ENCODE results near the gene SLC26A4. TPM values are rescaled to one million over a fixed set of nuclear protein-coding genes. Genes with fewer than 3 reads are reported as not detected.

Gene SLC26A4
- total RNA-seq, 1 experiment from 2014 or later, result not detected

- no peaks in the 10 kb centered on the region for H3K9me3 ChIP-seq (ENCODE audit: low read length)
- H4K20me1 ChIP-seq (ENCODE audit: low read length), result no peaks in the 10 kb centered on the region
- ATAC-seq (no peak), DNase-seq (no peak)
- H3K36me3 ChIP-seq (ENCODE audit: low read depth, low read length), result no peaks in the 10 kb centered on the region
- no peak overlapping the region for H3K4me2 ChIP-seq (ENCODE audit: low read length)
- TF ChIP-seq EZH2phosphoT487 (IDR thresholded peaks at IDR 0.05; ENCODE audit: borderline replicate concordance, low read length), result no peak
- TF ChIP-seq EZH2 (IDR thresholded peaks at IDR 0.05; ENCODE audit: low read length, unreplicated experiment), result no peak
- TF ChIP-seq CTCF (conservative IDR thresholded peaks at IDR 0.05; ENCODE audit: low read depth, low read length), result no peak
- no peak overlapping the region for H3K9ac ChIP-seq (ENCODE audit: low read length)
- H3K9me2 ChIP-seq (replicated peaks; ENCODE audit: low read length), result no peaks in the 10 kb centered on the region
- CTCF ChIA-PET, result no interaction called here
- no peaks in the 10 kb centered on the region for H3F3A ChIP-seq (ENCODE audit: low read length, unreplicated experiment)
- H3K27me3 ChIP-seq (ENCODE audit: low read length), result 0 out of 2 replicates have a peak, but pooled peaks cover 2% of the 10 kb centered on the region
- no peaks in the 10 kb centered on the region for H3K79me2 ChIP-seq (ENCODE audit: low read length)
- POLR2A ChIA-PET (ENCODE audit: unreplicated experiment), result no interaction called here
- intact Hi-C loops (cut with micrococcal nuclease), result no loop called here
- H3K4me1 ChIP-seq (ENCODE audit: insufficient read depth, low read length), result no peaks in the 10 kb centered on the region
- H3K27ac ChIP-seq (ENCODE audit: low read length), result no peak overlapping the region
- no peak overlapping the region for H2AFZ ChIP-seq (ENCODE audit: low read length)
- BruUV-seq (replicated peaks), result no TSS peak
- H3K4me3 ChIP-seq (ENCODE audit: low read length), result no peak overlapping the region
These were observed 6.7 kb downstream of the SLC26A4 start for GRCh38 chr7:107667341-107667740.

GRCh38 chr7:107668296-107668695 lies 7.7 kb downstream of the SLC26A4 start:
- ChIA-PET CTCF (no interaction called here), POLR2A (ENCODE audit: unreplicated experiment) (no interaction called here)
- H3K27ac ChIP-seq (ENCODE audit: low read length), result no peak overlapping the region
- H3K4me1 ChIP-seq (ENCODE audit: insufficient read depth, low read length), result no peaks in the 10 kb centered on the region
- ATAC-seq (no peak), DNase-seq (no peak)
- H3K9ac ChIP-seq (ENCODE audit: low read length), result no peak overlapping the region
- no peaks in the 10 kb centered on the region for H3F3A ChIP-seq (ENCODE audit: low read length, unreplicated experiment)
- H4K20me1 ChIP-seq (ENCODE audit: low read length), result no peaks in the 10 kb centered on the region
- BruUV-seq (replicated peaks), result no TSS peak
- H3K9me2 ChIP-seq (replicated peaks; ENCODE audit: low read length), result no peaks in the 10 kb centered on the region
- H3K27me3 ChIP-seq (ENCODE audit: low read length), result no peaks in the 10 kb centered on the region
- no peak overlapping the region for H3K4me2 ChIP-seq (ENCODE audit: low read length)
- intact Hi-C loops (cut with micrococcal nuclease), result no loop called here
- H3K79me2 ChIP-seq (ENCODE audit: low read length), result no peaks in the 10 kb centered on the region
- TF ChIP-seq EZH2phosphoT487 (IDR thresholded peaks at IDR 0.05; ENCODE audit: borderline replicate concordance, low read length) (no peak), EZH2 (IDR thresholded peaks at IDR 0.05; ENCODE audit: low read length, unreplicated experiment) (no peak), CTCF (conservative IDR thresholded peaks at IDR 0.05; ENCODE audit: low read depth, low read length) (no peak)
- H3K36me3 ChIP-seq (ENCODE audit: low read depth, low read length), result no peaks in the 10 kb centered on the region
- H3K9me3 ChIP-seq (ENCODE audit: low read length), result no peaks in the 10 kb centered on the region
- no peak overlapping the region for H2AFZ ChIP-seq (ENCODE audit: low read length)
- no peak overlapping the region for H3K4me3 ChIP-seq (ENCODE audit: low read length)

- ChIA-PET POLR2A (ENCODE audit: unreplicated experiment) (no interaction called here), CTCF (no interaction called here)
- H3K9me2 ChIP-seq (replicated peaks; ENCODE audit: low read length), result no peaks in the 10 kb centered on the region
- DNase-seq, result no peak
- no peaks in the 10 kb centered on the region for H4K20me1 ChIP-seq (ENCODE audit: low read length)
- no peak overlapping the region for H3K4me3 ChIP-seq (ENCODE audit: low read length)
- no peak overlapping the region for H3K27ac ChIP-seq (ENCODE audit: low read length)
- intact Hi-C loops (cut with micrococcal nuclease), result no loop called here
- no peak overlapping the region for H2AFZ ChIP-seq (ENCODE audit: low read length)
- no peaks in the 10 kb centered on the region for H3K79me2 ChIP-seq (ENCODE audit: low read length)
- H3K27me3 ChIP-seq (ENCODE audit: low read length), result no peaks in the 10 kb centered on the region
- no peak for TF ChIP-seq EZH2phosphoT487 (IDR thresholded peaks at IDR 0.05; ENCODE audit: borderline replicate concordance, low read length)
- TF ChIP-seq CTCF (conservative IDR thresholded peaks at IDR 0.05; ENCODE audit: low read depth, low read length), result no peak
- H3F3A ChIP-seq (ENCODE audit: low read length, unreplicated experiment), result no peaks in the 10 kb centered on the region
- no peak overlapping the region for H3K4me2 ChIP-seq (ENCODE audit: low read length)
- no peak for ATAC-seq
- H3K9ac ChIP-seq (ENCODE audit: low read length), result no peak overlapping the region
- H3K36me3 ChIP-seq (ENCODE audit: low read depth, low read length), result no peaks in the 10 kb centered on the region
- no peaks in the 10 kb centered on the region for H3K9me3 ChIP-seq (ENCODE audit: low read length)
- no TSS peak for BruUV-seq (replicated peaks)
- no peaks in the 10 kb centered on the region for H3K4me1 ChIP-seq (ENCODE audit: insufficient read depth, low read length)
These were observed 11.6 kb downstream of the SLC26A4 start for GRCh38 chr7:107672183-107672582.
